ENCODE results near the gene RACK1.

The RACK1 gene

GRCh38 chr5:181259974-181260719 is 16.4 kb upstream of the RACK1 start:
- DNase-seq (ENCODE audit: low read depth in 2 of 2), result no peak

DNA sequence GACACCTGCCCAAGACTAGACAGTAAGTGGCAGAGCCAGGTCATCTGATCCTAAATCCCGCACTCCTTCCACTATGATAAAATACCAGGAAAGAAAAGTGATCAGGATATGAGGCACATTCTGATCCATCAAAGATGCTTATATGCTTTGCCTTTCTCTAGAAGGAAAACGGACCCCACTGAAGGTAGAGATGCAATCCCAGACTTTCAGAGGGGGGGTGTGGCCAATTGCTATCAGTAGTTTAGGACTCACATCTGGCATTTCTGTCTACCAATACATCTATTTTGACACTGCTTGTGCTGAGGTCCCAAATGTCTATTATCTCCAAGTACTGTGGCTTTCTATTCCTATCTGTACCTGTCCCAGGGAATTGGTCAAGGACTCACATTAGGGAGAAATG is 15.6 kb upstream of the RACK1 start:
- no peak for DNase-seq (ENCODE audit: low read depth in 2 of 2)

DNA sequence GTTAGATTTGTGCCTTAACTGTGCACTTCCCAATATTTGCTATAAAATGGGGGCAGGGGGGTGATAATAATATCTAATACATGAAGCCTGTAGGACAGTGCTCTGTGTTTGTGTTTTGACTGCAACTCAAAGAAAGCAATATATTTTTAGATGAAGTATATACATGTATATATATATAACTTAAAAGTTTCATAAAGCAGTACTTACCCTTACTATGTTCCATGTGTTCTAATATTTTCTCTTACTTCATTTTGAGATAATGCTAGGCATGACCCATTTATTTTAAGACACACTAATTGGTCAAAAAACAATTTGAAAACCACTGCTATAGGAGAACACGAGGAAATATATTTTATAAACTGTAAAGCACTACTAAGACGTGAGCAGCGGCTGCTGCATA is 14.9 kb upstream of the RACK1 start:
- no peak for DNase-seq (ENCODE audit: low read depth in 2 of 2)

- DNase-seq (ENCODE audit: low read depth in 2 of 2), result no peak
Observed at GRCh38 chr5:181255836-181256578, 12.3 kb upstream of the RACK1 start.

DNA sequence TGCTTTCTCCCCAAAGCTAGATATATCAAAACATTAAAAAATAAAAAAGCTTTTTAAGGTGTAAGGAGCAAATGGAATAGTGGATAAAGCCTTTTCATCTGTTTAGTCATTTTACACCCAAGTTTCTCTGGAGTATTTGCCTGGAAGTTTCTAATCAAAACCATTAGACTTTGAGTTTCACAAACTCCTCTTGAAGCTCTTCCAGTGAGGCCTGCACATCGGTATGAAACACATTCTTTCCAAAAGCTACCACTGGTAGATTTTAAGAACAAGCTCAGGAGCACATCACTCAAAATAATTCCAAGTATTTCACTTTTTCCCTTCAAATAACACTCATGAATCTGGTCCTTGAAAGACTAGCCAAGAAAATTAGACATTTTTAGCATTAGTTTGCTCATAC is 11.6 kb upstream of the RACK1 start:
- DNase-seq (ENCODE audit: low read depth in 2 of 2), result no peak

GRCh38 chr5:181248277-181248676 is 4.6 kb upstream of the RACK1 start:
- no peak for DNase-seq (ENCODE audit: low read depth in 2 of 2)

DNA sequence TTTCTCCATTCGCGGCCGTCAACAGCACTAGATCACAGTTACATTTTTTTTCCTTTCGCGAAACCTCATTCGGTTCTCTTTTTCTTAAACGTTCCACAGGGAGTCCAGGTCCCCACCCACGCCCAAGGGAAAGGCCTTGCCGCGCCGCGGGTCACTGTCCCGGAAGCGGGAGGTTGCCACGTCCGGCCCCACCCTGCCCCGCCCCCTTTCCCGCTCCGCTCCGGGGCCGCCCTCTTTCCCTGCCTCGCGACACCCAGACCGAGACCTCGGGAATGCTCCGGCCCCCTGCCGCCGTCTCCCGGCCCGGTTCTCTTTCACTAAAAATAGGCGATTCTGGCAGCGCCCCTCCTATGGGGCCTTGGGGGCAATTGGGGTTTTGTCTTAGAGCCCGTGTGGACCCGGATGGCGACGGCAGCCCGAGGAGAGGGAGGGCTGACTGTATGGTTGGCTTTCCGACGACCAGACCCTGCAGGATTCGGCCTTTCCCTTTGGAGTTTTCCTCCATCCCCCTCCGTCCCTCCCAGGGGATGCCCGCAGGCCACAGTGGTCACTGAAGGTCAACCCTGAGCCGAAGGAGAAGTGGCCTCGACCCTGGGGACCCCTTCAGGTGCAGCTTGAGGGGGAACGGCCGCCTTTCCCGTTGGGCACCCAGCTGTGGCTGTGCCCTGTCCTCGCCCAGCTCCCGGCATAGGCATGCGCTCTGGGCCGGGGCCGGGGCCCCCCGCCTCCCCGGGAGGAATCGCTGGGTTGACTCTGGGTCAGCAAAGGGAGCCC is 2.8 kb upstream of the RACK1 start:
- DNase-seq (ENCODE audit: low read depth in 2 of 2), result peak; percentile 60 to 65

- DNase-seq (ENCODE audit: low read depth in 2 of 2), result no peak
Observed at GRCh38 chr5:181245427-181246275, 1.9 kb upstream of the RACK1 start.

DNA sequence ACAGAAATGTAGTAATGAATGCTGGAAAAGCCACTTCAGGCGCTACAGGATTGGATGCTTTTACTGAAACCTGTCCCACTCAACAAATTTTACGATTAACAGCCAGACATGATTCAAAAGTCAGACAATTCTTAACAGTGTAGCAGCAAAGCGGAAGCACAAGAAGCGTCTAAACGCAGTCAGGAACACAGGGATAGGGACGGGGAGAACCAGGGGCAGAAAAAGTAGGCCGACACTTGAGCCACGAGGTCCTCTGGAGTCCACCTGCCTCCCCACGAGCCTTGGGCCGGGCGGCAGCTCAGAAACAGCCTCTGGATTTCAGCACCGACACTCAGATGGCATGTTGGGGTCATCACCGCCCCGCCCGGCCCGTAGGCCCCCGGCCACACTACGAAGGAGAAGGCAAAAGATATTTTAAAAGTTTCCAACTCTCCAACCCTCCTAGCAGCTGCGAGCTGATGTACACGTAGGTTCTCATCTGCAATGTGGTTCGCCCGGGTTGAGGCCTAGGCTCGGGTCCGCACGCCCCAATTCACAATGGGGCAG is 615 bp downstream of the RACK1 start:
- no peak for DNase-seq (ENCODE audit: low read depth in 2 of 2)

DNA sequence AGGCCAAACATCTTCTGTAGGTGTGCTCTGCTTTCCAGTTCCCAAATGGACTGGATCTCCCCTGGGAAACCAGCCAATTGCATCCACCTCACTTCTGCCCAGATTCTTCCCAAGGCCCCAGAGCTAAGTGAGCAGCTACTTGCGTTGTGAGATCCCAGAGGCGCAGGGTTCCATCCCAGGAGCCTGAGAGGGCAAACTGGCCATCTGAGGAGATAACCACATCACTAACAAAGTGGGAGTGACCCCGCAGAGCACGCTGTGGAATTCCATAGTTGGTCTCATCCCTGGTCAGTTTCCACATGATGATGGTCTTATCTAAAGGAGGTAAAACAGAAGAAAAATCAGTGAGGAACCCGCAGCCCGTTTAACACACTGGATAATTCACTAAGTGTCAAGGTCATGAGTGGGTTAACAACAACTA is 1.7 kb downstream of the RACK1 start:
- DNase-seq (ENCODE audit: low read depth in 2 of 2), result no peak

GRCh38 chr5:181241393-181241975 is 2.2 kb downstream of the RACK1 start:
- no peak for DNase-seq (ENCODE audit: low read depth in 2 of 2)

- no peak for DNase-seq (ENCODE audit: low read depth in 2 of 2)
Observed at GRCh38 chr5:181239062-181239663, 4.5 kb downstream of the RACK1 start.

- DNase-seq (ENCODE audit: low read depth in 2 of 2), result no peak
Observed at GRCh38 chr5:181237729-181238385, 5.8 kb downstream of the RACK1 start.

DNA sequence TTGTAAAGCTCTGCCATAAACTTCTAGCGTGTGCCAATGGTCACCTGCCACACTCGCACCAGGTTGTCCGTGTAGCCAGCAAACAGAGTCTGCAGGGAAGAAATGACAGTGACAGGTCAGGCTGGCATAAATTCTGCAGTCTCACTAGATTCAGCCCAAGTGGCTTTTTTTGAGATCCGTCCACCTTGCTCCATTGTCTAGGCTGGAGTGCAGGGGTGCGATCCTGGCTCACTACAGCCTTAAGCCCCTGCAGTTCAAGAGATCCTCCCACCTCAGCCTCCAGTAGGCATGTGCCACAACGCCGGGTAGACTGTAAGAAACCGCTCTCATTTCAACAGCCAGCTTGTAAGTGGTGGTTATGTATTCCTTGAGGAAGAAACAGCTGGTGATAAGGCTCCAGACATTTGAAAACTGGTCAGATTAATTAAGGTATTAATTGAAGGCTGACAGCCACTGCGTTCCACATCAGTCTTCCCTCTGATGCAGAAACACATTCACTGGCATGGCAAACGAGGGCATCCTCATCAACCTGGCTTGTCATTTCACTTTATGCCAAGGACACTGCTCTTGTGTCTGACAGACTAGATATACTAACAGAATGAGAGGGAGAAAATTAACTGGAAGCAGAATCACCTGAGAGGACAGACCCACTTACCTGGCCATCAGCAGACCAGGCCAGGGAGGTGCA is 6.6 kb downstream of the RACK1 start:
- no peak for DNase-seq (ENCODE audit: low read depth in 2 of 2)

DNA sequence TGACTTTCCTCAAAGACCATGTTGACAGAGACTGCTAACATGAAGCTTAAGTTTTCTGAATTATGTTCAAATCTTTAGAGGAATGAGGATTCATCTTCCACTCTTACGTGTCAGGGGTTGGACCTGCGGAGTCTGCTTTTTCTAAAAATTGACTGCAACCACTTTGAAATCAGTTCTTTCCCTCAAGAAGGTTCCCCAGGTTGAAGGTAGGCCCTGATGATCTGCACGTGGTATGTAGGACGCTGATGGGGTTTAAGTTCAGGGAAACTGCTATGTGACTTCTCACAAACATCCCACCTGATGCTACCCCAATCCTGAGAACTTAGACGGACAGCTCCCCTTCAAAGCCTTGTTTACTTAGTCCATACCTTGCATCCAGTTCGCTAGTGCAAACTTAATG is 7.2 kb downstream of the RACK1 start:
- no peak for DNase-seq (ENCODE audit: low read depth in 2 of 2)

DNA sequence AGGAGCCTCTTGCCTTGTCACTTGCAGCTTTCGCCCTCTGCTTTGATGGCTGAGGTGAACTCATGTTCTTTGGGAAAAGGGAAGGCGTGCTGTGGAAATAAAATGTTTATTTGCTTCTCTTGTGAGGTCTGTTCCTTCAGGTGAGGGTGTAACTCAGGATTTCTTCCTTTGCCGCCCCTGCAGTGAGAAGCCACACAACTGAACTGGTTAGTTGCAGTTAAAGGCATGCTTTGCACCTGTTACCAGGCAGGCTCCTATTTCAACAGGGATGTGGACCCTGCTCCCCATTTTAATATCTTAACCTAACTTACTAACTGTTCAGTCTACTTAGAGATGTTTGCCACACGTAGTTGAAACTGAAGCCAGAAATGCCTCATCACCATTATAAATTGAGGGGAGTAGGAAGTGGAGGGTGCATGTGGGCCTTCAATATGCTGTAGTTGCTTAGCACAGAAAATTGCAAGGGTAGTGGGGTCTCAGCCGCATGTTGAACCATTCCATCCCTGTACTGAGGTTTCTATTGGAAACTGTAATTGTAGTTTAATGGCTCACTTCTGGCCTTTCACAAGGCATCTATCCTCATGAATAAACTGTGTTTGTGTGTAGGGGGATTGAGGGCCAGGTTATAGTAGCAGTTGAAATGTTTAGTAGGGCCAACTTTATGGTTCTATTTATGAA is 7.9 kb downstream of the RACK1 start:
- no peak for DNase-seq (ENCODE audit: low read depth in 2 of 2)

DNA sequence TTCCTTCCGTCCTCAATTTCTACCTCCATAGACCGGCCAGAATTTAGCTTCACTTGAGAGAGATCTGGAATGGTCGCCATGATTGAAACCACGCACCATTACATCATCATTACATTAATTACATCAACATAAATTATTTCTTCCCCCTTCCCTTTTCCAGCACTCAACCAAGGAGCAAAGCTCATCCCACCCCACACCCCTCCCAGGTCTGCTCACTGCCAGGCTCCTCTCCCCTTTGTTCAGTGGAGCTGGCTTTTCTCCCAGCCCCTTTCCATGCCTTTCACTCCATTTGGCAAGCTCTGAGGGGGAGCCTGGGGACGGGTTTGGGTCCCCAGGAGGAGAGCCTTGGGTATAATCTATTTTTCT is 8.4 kb downstream of the RACK1 start:
- no peak for DNase-seq (ENCODE audit: low read depth in 2 of 2)

- DNase-seq (ENCODE audit: low read depth in 2 of 2), result no peak
Observed at GRCh38 chr5:181234455-181235306, 9.0 kb downstream of the RACK1 start.

Measured in fibroblast of skin of left biceps (primary cell).